NCI-H1417 (cell line): Measurements from ENCODE around the gene CES5A.
"Not testable (repeated sequence)": the region's sequence is repeated elsewhere in the genome, so short reads cannot be mapped to it uniquely, and the experiment has no call there.

ENCODE experiments used
- DNase-seq, 3 experiments: peaks; one replicate each; lab custom pipeline; 2025; lab: John Stamatoyannopoulos, UW

Gene CES5A

GRCh38 chr16:55873122-55873521 lies 2.1 kb downstream of the CES5A start:
- DNase-seq, result no peak

GRCh38 chr16:55872130-55872529 lies 3.0 kb downstream of the CES5A start:
- no peak for DNase-seq

- DNase-seq, result no peak
These were observed 3.6 kb downstream of the CES5A start for GRCh38 chr16:55871411-55872038.

- no peak for DNase-seq
These were observed 6.2 kb downstream of the CES5A start for GRCh38 chr16:55868980-55869379.

GRCh38 chr16:55868137-55868536 lies 7.0 kb downstream of the CES5A start:
- DNase-seq, result no peak

GRCh38 chr16:55861288-55861687 lies 13.9 kb downstream of the CES5A start:
- no peak for DNase-seq

- not testable (repeated sequence) for DNase-seq
These were observed 17.5 kb downstream of the CES5A start for GRCh38 chr16:55857650-55858049.

GRCh38 chr16:55856950-55857349 lies 18.2 kb downstream of the CES5A start:
- DNase-seq, result no peak

GRCh38 chr16:55853114-55853513 lies 22.1 kb downstream of the CES5A start:
- DNase-seq, result no peak

- DNase-seq, result no peak
These were observed 25.6 kb downstream of the CES5A start for GRCh38 chr16:55849536-55849935.

GRCh38 chr16:55846598-55847346 lies 28.4 kb downstream of the CES5A start:
- DNase-seq, result no peak

GRCh38 chr16:55843105-55843395 lies 32.1 kb downstream of the CES5A start:
- DNase-seq, result no peak

- DNase-seq, result peak; percentile 13 to 72 (median 36)
These were observed 32.6 kb downstream of the CES5A start for GRCh38 chr16:55842369-55843104.

GRCh38 chr16:55839115-55839514 lies 36.1 kb downstream of the CES5A start:
- no peak for DNase-seq

GRCh38 chr16:55836158-55836611 lies 39.0 kb downstream of the CES5A start:
- DNase-seq, result no peak

GRCh38 chr16:55835581-55835980 lies 39.6 kb downstream of the CES5A start:
- no peak for DNase-seq

- not testable (repeated sequence) for DNase-seq
These were observed 40.0 kb downstream of the CES5A start for GRCh38 chr16:55835173-55835572.

GRCh38 chr16:55834049-55834448 lies 41.1 kb downstream of the CES5A start:
- no peak for DNase-seq

- DNase-seq, result no peak
These were observed 42.1 kb downstream of the CES5A start, which contains the start of gene CES1 for GRCh38 chr16:55832773-55833691. Gene CES1, minus strand, starts transcription at chr16:55833096. Its CDS starts 41 bp downstream, at chr16:55833055.

GRCh38 chr16:55832425-55832772 lies 42.8 kb downstream of the CES5A start:
- DNase-seq, result no peak

- no peak for DNase-seq
These were observed 44.4 kb downstream of the CES5A start for GRCh38 chr16:55830658-55831294.
